ENCODE data around the gene NELL1. TPM values are rescaled to one million over a fixed set of nuclear protein-coding genes. Genes with fewer than 3 reads are reported as not detected.

The NELL1 gene
- total and polyA plus RNA-seq, 2 donors (not counting 1 experiment from before 2014, with no cell fraction given): not detected

DNA sequence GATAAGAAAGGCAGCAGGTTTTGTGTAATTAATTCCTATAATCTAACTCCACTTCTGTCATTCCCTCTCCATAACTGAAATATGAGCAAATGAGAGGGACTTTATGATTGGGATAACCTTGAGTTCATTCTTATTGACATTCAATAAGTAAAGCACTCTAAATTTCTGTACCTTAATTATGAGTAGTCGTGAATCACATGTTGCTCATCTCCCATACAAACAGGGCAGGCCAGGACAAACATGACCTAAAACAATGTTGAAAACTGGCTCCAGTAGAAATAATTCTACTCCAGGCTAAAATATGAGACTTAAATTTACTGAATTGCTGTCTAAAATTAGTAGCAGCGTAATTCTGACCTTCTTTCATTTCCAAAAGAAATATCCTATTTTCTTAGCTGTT lies 505.4 kb downstream of the NELL1 start:
- H3K27ac ChIP-seq (ENCODE audit: insufficient read depth, low read length): no peak overlapping the region

GRCh38 chr11:21177379-21177778 lies 508.0 kb downstream of the NELL1 start:
- Histone ChIP-seq H4K20me1 (ENCODE audit: control insufficient read depth, extremely low read depth, insufficient read depth, low read length) (no peaks in the 10 kb centered on the region), H2AFZ (ENCODE audit: low read length) (no peak overlapping the region), H3K27ac (ENCODE audit: insufficient read depth, low read length) (no peak overlapping the region), H3K9me3 (ENCODE audit: control insufficient read depth, insufficient read depth, low read depth, low read length) (no peaks in the 10 kb centered on the region), H3K36me3 (ENCODE audit: control insufficient read depth, insufficient read depth, low read length) (no peaks in the 10 kb centered on the region), H3K4me2 (ENCODE audit: extremely low read depth, insufficient read depth, low read length) (no peak overlapping the region), H3K9ac (ENCODE audit: insufficient read depth, low read length) (no peak overlapping the region), H3K4me1 (ENCODE audit: control insufficient read depth, extremely low read depth, insufficient read depth, low read length) (no peaks in the 10 kb centered on the region), H3K79me2 (ENCODE audit: control insufficient read depth, insufficient read depth, low read length) (no peaks in the 10 kb centered on the region), H3K27me3 (ENCODE audit: control insufficient read depth, insufficient read depth, low read length) (no peaks in the 10 kb centered on the region), H3K4me3 (replicated peaks in 1 of 4; ENCODE audit: control extremely low read depth in 1 of 4, insufficient read depth in 1 of 4, low read depth in 3 of 4, low read length in 4 of 4) (no peak overlapping the region)
- DNase-seq (ENCODE audit: low read depth in 2 of 2): no peak
- TF ChIP-seq EZH2 (IDR thresholded peaks at IDR 0.05; ENCODE audit: low read length, missing control alignments): no peak
- no peak for TF ChIP-seq CTCF (conservative IDR thresholded peaks at IDR 0.05 in 1 of 2, IDR thresholded peaks at IDR 0.05 in 1 of 2; ENCODE audit: low read depth in 1 of 2, low read length in 2 of 2)

More for the DNA sequence above, 505.4 kb downstream of the NELL1 start:
- Histone ChIP-seq H3K9me3 (ENCODE audit: control insufficient read depth, insufficient read depth, low read depth, low read length) (no peaks in the 10 kb centered on the region), H3K4me3 (replicated peaks in 1 of 4; ENCODE audit: control extremely low read depth in 1 of 4, insufficient read depth in 1 of 4, low read depth in 3 of 4, low read length in 4 of 4) (no peak overlapping the region), H3K36me3 (ENCODE audit: control insufficient read depth, insufficient read depth, low read length) (no peaks in the 10 kb centered on the region), H2AFZ (ENCODE audit: low read length) (no peak overlapping the region), H3K79me2 (ENCODE audit: control insufficient read depth, insufficient read depth, low read length) (no peaks in the 10 kb centered on the region), H3K9ac (ENCODE audit: insufficient read depth, low read length) (no peak overlapping the region), H3K4me1 (ENCODE audit: control insufficient read depth, extremely low read depth, insufficient read depth, low read length) (no peaks in the 10 kb centered on the region), H4K20me1 (ENCODE audit: control insufficient read depth, extremely low read depth, insufficient read depth, low read length) (no peaks in the 10 kb centered on the region), H3K27me3 (ENCODE audit: control insufficient read depth, insufficient read depth, low read length) (no peaks in the 10 kb centered on the region), H3K4me2 (ENCODE audit: extremely low read depth, insufficient read depth, low read length) (no peak overlapping the region)
- TF ChIP-seq CTCF (conservative IDR thresholded peaks at IDR 0.05 in 1 of 2, IDR thresholded peaks at IDR 0.05 in 1 of 2; ENCODE audit: low read depth in 1 of 2, low read length in 2 of 2): no peak
- no peak for TF ChIP-seq EZH2 (IDR thresholded peaks at IDR 0.05; ENCODE audit: low read length, missing control alignments)
- no peak for DNase-seq (ENCODE audit: low read depth in 2 of 2)

GRCh38 chr11:21179770-21180169 lies 510.4 kb downstream of the NELL1 start:
- H3K36me3 ChIP-seq (ENCODE audit: control insufficient read depth, insufficient read depth, low read length): no peaks in the 10 kb centered on the region
- H3K4me2 ChIP-seq (ENCODE audit: extremely low read depth, insufficient read depth, low read length): no peak overlapping the region
- H3K27ac ChIP-seq (ENCODE audit: insufficient read depth, low read length): no peak overlapping the region
- no peak for DNase-seq (ENCODE audit: low read depth in 2 of 2)
- H3K9ac ChIP-seq (ENCODE audit: insufficient read depth, low read length): no peak overlapping the region
- H3K4me1 ChIP-seq (ENCODE audit: control insufficient read depth, extremely low read depth, insufficient read depth, low read length): no peaks in the 10 kb centered on the region
- H3K9me3 ChIP-seq (ENCODE audit: control insufficient read depth, insufficient read depth, low read depth, low read length): no peaks in the 10 kb centered on the region
- no peak overlapping the region for H3K4me3 ChIP-seq (replicated peaks in 1 of 4; ENCODE audit: control extremely low read depth in 1 of 4, insufficient read depth in 1 of 4, low read depth in 3 of 4, low read length in 4 of 4)
- H3K79me2 ChIP-seq (ENCODE audit: control insufficient read depth, insufficient read depth, low read length): no peaks in the 10 kb centered on the region
- TF ChIP-seq EZH2 (IDR thresholded peaks at IDR 0.05; ENCODE audit: low read length, missing control alignments): no peak
- no peak for TF ChIP-seq CTCF (conservative IDR thresholded peaks at IDR 0.05 in 1 of 2, IDR thresholded peaks at IDR 0.05 in 1 of 2; ENCODE audit: low read depth in 1 of 2, low read length in 2 of 2)
- H4K20me1 ChIP-seq (ENCODE audit: control insufficient read depth, extremely low read depth, insufficient read depth, low read length): no peaks in the 10 kb centered on the region
- no peaks in the 10 kb centered on the region for H3K27me3 ChIP-seq (ENCODE audit: control insufficient read depth, insufficient read depth, low read length)
- no peak overlapping the region for H2AFZ ChIP-seq (ENCODE audit: low read length)
